GM23338 (cell line): ENCODE measurements around the gene WNT5B. TPM values are rescaled to one million over a fixed set of nuclear protein-coding genes. Genes with fewer than 3 reads are reported as not detected.

Experiments
- ATAC-seq: fragments of 200-7000 bp; cut with Tn5 transposase; 3 replicates; pipeline ENCODE4 v1.9.1; 2020
- DNase-seq: peaks from one replicate; pipeline ENCODE4 v3.0.0-alpha.2; 2015; ENCODE audit warnings: low spot score
- H2AFZ ChIP-seq: fragments of 200-600 bp; sonication (generic); 2 replicates; pipeline ENCODE4 v1.8.0; 2016; ENCODE audit warnings: antibody characterized with exemption, mild to moderate bottlenecking, moderate library complexity
- H3F3A ChIP-seq: fragments of 200-600 bp; sonication (generic); replicated peaks from 2 replicates; pipeline ENCODE4 v1.8.0; 2017; ENCODE audit warnings: antibody characterized with exemption, mixed run types, low read depth
- H3K27ac ChIP-seq: fragments of 200-600 bp; sonication (generic); 2 replicates; pipeline ENCODE4 v1.6.1; 2016; ENCODE audit warnings: low read depth
- H3K27me3 ChIP-seq: fragments of 200-600 bp; sonication (generic); 2 replicates; pipeline ENCODE4 v1.8.0; 2016; ENCODE audit warnings: mild to moderate bottlenecking, mixed run types, moderate library complexity; ENCODE audit not compliant: insufficient read depth
- H3K36me3 ChIP-seq: fragments of 200-600 bp; sonication (generic); 2 replicates; pipeline ENCODE4 v1.8.0; 2016; ENCODE audit warnings: mild to moderate bottlenecking; ENCODE audit not compliant: insufficient read depth
- H3K4me1 ChIP-seq: fragments of 200-600 bp; sonication (generic); 2 replicates; pipeline ENCODE4 v1.8.0; 2016; ENCODE audit warnings: mild to moderate bottlenecking, moderate library complexity; ENCODE audit not compliant: insufficient read depth
- H3K4me2 ChIP-seq: fragments of 200-600 bp; sonication (generic); 2 replicates; pipeline ENCODE4 v1.7.1; 2017; ENCODE audit warnings: mixed run types
- H3K4me3 ChIP-seq: fragments of 200-600 bp; sonication (generic); 2 replicates; pipeline ENCODE4 v1.6.1; 2016; ENCODE audit warnings: mixed run types
- H3K79me2 ChIP-seq: fragments of 200-600 bp; sonication (generic); replicated peaks from 2 replicates; pipeline ENCODE4 v1.8.0; 2017; ENCODE audit warnings: mild to moderate bottlenecking; ENCODE audit not compliant: insufficient read depth
- H3K9me2 ChIP-seq: fragments of 200-600 bp; sonication (generic); 2 replicates; pipeline ENCODE4 v1.8.0; 2017; ENCODE audit not compliant: insufficient read depth
- H4K20me1 ChIP-seq: fragments of 200-600 bp; sonication (generic); replicated peaks from 2 replicates; pipeline ENCODE4 v1.8.0; 2017; ENCODE audit warnings: mild to moderate bottlenecking; ENCODE audit not compliant: insufficient read depth
- H3K27ac Mint-ChIP-seq: 2 replicates; pipeline ENCODE4 v1.8.0; 2020; ENCODE audit warnings: inconsistent platforms, mild to moderate bottlenecking, moderate library complexity, mixed read lengths
- H3K27me3 Mint-ChIP-seq: 3 replicates; pipeline ENCODE4 v1.8.0; 2022; ENCODE audit warnings: low read depth, mild to moderate bottlenecking, moderate library complexity, mixed read lengths, inconsistent platforms; ENCODE audit not compliant: insufficient read depth, poor library complexity
- H3K36me3 Mint-ChIP-seq: 3 replicates; pipeline ENCODE4 v1.8.0; 2021; ENCODE audit warnings: low read depth, mild to moderate bottlenecking, inconsistent platforms, moderate library complexity, mixed read lengths
- H3K4me1 Mint-ChIP-seq: 3 replicates; pipeline ENCODE4 v1.8.0; 2020; ENCODE audit warnings: mild to moderate bottlenecking, inconsistent platforms, mixed read lengths
- H3K4me3 Mint-ChIP-seq: 3 replicates; pipeline ENCODE4 v1.8.0; 2021; ENCODE audit warnings: moderate library complexity, mild to moderate bottlenecking, inconsistent platforms, mixed read lengths
- H3K9me3 Mint-ChIP-seq: 3 replicates; pipeline ENCODE4 v1.8.0; 2020; ENCODE audit warnings: moderate library complexity, mild to moderate bottlenecking, inconsistent platforms, mixed read lengths
- CREB1 ChIP-seq: fragments of 250-450 bp; sonication (Bioruptor Pico); IDR thresholded peaks from 2 replicates; pipeline ENCODE4 v1.5.0; 2020; ENCODE audit warnings: low read depth, mild to moderate bottlenecking, moderate library complexity
- POLR2AphosphoS5 ChIP-seq: IDR thresholded peaks from 2 replicates; pipeline ENCODE4 v1.6.1; 2016; ENCODE audit warnings: antibody characterized with exemption, low read depth
- ZNF331 ChIP-seq: fragments of 250-450 bp; sonication (Bioruptor Pico); IDR thresholded peaks from 2 replicates; pipeline ENCODE4 v1.5.0; 2020; ENCODE audit warnings: low read depth, mild to moderate bottlenecking, moderate library complexity
- polyA plus RNA-seq: library from polyadenylated mRNA; unstranded; fragments of >200 nt; fragmentation: Nextera tagmentation; extraction: Ambion mirVana; gene quantifications from 2 replicates; pipeline ENCODE4 v1.2.1, GENCODE V29; 2016
- total RNA-seq: library from RNA; depleted of rRNA; stranded (reverse); fragments of >200 nt; shearing (Covaris generic); gene quantifications from 2 replicates; pipeline ENCODE4 v1.2.3, GENCODE V29; 2014
- TF ChIP-seq, protein P1 (sequence below), 2 experiments: fragments of 200-600 bp in 1 of 2; sonication (generic) in 1 of 2; conservative IDR thresholded peaks; 2 replicates each; pipeline versions ENCODE4 v1.5.1 to v1.6.1; 2016 to 2017; ENCODE audit warnings: antibody characterized with exemption in 2 of 2, low read depth in 2 of 2, mild to moderate bottlenecking in 2 of 2, moderate library complexity in 1 of 2
- TF ChIP-seq, protein P2 (sequence below): fragments of 250-450 bp; sonication (Bioruptor Pico); IDR thresholded peaks from 2 replicates; pipeline ENCODE4 v1.5.0; 2020; ENCODE audit warnings: mild to moderate bottlenecking, moderate library complexity

WNT5B gene
- total and polyA plus RNA-seq, 2 experiments from 2014 or later, result 1.4 to 2.7 TPM

DNA sequence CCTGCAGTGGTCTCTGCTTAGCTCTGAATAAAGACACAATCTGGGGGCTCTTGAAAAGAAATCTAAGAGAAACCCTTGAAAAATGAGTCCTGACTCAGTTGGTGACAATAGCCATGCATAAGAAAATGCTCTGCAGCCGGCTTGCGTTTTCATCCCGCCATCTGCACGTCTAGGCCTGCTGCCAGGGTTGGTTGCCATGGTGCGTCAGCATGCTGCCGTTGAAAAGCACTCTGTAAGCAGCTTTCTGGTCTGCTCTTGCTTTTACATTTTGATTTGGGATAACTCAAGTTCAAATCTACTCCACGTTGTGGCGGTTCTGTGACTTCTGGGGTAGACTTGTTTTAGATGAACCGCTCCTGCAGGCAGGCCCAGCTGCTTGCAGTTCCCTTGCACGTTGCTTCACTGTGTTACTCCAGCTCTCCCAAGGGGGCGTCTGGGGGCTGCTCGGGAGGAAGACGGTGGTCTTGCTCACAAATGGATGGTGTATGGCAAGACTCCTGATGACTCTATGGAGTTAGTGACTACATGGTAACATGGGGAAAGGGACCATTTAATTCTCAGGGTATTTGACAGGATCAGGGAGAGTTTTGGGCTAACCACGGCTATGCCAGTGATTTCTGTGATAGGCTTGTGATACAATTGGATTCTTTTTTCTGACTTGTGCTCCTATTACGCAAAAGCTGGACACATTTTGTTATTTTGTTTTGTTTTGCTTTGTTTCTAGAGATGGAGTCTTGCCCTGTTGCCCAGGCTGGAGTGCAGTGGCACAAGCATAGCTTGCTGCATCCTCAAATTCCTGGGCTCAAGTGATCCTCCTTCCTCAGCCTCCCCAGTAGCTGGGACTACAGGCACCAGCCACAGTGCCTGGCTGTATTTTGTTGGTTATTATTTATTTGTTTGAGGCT, 15.8 kb downstream of the WNT5B start:
- Histone ChIP-seq H3K27me3 (peaks cover 7% of the 10 kb centered on the region), H2AFZ (no peak overlapping the region), H3F3A (peaks cover 6% of the 10 kb centered on the region), H3K4me1 (peaks cover 7% of the 10 kb centered on the region; the same call in 1 of the 2 replicates), H3K36me3 (no peaks in the 10 kb centered on the region), H3K4me3 (no peak overlapping the region), H3K4me2 (no peak overlapping the region), H3K9me2 (no peaks in the 10 kb centered on the region), H3K27ac (no peak overlapping the region), H4K20me1 (no peaks in the 10 kb centered on the region), H3K79me2 (no peaks in the 10 kb centered on the region)
- Mint-ChIP-seq H3K27ac (no peak overlapping the region), H3K4me1 (peaks cover 9% of the 10 kb centered on the region; the same call in 1 of the 3 replicates), H3K27me3 (peaks cover 11% of the 10 kb centered on the region), H3K36me3 (no peaks in the 10 kb centered on the region), H3K9me3 (no peaks in the 10 kb centered on the region), H3K4me3 (no peak overlapping the region)
- ATAC-seq, result no peak
- no peak for DNase-seq
- TF ChIP-seq, protein P1, sequence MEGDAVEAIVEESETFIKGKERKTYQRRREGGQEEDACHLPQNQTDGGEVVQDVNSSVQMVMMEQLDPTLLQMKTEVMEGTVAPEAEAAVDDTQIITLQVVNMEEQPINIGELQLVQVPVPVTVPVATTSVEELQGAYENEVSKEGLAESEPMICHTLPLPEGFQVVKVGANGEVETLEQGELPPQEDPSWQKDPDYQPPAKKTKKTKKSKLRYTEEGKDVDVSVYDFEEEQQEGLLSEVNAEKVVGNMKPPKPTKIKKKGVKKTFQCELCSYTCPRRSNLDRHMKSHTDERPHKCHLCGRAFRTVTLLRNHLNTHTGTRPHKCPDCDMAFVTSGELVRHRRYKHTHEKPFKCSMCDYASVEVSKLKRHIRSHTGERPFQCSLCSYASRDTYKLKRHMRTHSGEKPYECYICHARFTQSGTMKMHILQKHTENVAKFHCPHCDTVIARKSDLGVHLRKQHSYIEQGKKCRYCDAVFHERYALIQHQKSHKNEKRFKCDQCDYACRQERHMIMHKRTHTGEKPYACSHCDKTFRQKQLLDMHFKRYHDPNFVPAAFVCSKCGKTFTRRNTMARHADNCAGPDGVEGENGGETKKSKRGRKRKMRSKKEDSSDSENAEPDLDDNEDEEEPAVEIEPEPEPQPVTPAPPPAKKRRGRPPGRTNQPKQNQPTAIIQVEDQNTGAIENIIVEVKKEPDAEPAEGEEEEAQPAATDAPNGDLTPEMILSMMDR (conservative IDR thresholded peaks at IDR 0.05; ENCODE audit: low read depth in 2 of 2), result 0 out of 4 replicates have a peak, but pooled peaks of 1 of the 2 experiments have one; percentile 13
- TF ChIP-seq, protein P2, sequence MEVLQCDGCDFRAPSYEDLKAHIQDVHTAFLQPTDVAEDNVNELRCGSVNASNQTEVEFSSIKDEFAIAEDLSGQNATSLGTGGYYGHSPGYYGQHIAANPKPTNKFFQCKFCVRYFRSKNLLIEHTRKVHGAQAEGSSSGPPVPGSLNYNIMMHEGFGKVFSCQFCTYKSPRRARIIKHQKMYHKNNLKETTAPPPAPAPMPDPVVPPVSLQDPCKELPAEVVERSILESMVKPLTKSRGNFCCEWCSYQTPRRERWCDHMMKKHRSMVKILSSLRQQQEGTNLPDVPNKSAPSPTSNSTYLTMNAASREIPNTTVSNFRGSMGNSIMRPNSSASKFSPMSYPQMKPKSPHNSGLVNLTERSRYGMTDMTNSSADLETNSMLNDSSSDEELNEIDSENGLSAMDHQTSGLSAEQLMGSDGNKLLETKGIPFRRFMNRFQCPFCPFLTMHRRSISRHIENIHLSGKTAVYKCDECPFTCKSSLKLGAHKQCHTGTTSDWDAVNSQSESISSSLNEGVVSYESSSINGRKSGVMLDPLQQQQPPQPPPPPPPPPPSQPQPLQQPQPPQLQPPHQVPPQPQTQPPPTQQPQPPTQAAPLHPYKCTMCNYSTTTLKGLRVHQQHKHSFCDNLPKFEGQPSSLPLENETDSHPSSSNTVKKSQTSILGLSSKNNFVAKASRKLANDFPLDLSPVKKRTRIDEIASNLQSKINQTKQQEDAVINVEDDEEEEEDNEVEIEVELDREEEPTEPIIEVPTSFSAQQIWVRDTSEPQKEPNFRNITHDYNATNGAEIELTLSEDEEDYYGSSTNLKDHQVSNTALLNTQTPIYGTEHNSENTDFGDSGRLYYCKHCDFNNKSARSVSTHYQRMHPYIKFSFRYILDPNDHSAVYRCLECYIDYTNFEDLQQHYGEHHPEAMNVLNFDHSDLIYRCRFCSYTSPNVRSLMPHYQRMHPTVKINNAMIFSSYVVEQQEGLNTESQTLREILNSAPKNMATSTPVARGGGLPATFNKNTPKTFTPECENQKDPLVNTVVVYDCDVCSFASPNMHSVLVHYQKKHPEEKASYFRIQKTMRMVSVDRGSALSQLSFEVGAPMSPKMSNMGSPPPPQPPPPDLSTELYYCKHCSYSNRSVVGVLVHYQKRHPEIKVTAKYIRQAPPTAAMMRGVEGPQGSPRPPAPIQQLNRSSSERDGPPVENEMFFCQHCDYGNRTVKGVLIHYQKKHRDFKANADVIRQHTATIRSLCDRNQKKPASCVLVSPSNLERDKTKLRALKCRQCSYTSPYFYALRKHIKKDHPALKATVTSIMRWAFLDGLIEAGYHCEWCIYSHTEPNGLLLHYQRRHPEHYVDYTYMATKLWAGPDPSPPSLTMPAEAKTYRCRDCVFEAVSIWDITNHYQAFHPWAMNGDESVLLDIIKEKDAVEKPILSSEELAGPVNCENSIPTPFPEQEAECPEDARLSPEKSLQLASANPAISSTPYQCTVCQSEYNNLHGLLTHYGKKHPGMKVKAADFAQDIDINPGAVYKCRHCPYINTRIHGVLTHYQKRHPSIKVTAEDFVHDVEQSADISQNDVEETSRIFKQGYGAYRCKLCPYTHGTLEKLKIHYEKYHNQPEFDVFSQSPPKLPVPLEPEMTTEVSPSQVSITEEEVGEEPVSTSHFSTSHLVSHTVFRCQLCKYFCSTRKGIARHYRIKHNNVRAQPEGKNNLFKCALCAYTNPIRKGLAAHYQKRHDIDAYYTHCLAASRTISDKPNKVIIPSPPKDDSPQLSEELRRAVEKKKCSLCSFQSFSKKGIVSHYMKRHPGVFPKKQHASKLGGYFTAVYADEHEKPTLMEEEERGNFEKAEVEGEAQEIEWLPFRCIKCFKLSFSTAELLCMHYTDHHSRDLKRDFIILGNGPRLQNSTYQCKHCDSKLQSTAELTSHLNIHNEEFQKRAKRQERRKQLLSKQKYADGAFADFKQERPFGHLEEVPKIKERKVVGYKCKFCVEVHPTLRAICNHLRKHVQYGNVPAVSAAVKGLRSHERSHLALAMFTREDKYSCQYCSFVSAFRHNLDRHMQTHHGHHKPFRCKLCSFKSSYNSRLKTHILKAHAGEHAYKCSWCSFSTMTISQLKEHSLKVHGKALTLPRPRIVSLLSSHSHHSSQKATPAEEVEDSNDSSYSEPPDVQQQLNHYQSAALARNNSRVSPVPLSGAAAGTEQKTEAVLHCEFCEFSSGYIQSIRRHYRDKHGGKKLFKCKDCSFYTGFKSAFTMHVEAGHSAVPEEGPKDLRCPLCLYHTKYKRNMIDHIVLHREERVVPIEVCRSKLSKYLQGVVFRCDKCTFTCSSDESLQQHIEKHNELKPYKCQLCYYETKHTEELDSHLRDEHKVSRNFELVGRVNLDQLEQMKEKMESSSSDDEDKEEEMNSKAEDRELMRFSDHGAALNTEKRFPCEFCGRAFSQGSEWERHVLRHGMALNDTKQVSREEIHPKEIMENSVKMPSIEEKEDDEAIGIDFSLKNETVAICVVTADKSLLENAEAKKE (CRISPR knock-in tag), result no peak
- TF ChIP-seq ZNF331 (no peak), POLR2AphosphoS5 (no peak), CREB1 (CRISPR knock-in tag) (no peak)
